ENCODE measurements around the gene AASDH. TPM values are rescaled to one million over a fixed set of nuclear protein-coding genes. Genes with fewer than 3 reads are reported as not detected.

The AASDH gene
- total and polyA plus RNA-seq, 2 of the 13 experiments (the other 11 are each of a cell fraction or from before 2014, with no cell fraction given), result 12.6 to 14.1 TPM

DNA sequence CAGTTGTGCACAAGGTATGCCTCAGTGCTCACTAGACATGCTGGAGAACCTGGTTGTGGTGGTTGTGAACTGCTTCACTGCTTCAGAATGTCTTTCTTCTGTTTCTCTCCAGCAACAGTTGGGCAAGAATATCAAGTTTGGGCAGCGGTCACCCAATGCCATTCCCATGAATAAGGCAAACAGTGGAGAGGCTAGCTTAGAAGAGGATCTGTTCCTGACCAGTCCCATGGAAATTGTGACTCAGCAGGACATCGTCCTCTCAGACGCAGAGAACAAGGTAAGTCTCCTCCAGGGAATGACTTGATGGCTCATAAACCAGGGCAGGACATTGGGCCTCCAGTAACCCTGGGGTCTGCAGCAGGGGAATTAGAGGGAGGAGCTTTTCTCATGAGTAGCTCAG lies 79.9 kb downstream of the AASDH start (continued):
- TF ChIP-seq ZNF33A (CRISPR knock-in tag; IDR thresholded peaks at IDR 0.05; ENCODE audit: borderline replicate concordance), result no peak
- TF ChIP-seq, protein P1, sequence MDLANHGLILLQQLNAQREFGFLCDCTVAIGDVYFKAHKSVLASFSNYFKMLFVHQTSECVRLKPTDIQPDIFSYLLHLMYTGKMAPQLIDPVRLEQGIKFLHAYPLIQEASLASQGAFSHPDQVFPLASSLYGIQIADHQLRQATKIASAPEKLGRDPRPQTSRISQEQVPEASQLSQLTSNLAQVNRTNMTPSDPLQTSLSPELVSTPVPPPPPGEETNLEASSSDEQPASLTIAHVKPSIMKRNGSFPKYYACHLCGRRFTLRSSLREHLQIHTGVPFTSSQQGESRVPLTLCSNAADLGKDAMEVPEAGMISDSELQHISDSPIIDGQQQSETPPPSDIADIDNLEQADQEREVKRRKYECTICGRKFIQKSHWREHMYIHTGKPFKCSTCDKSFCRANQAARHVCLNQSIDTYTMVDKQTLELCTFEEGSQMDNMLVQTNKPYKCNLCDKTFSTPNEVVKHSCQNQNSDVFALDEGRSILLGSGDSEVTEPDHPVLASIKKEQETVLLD (CRISPR knock-in tag; IDR thresholded peaks at IDR 0.05; ENCODE audit: low read depth), result no peak
- no peak for TF ChIP-seq NFE2L1 (CRISPR knock-in tag; IDR thresholded peaks at IDR 0.05; ENCODE audit: borderline replicate concordance)
- TF ChIP-seq ZSCAN22 (CRISPR knock-in tag; IDR thresholded peaks at IDR 0.05), result no peak
- TF ChIP-seq ZBTB43 (CRISPR knock-in tag; conservative IDR thresholded peaks at IDR 0.05), result no peak
- no peak for TF ChIP-seq MZF1 (CRISPR knock-in tag; IDR thresholded peaks at IDR 0.05; ENCODE audit: borderline replicate concordance)
- TF ChIP-seq ZNF615 (CRISPR knock-in tag; IDR thresholded peaks at IDR 0.05; ENCODE audit: borderline replicate concordance), result no peak
- TF ChIP-seq TMF1 (CRISPR knock-in tag; IDR thresholded peaks at IDR 0.05; ENCODE audit: low read depth), result no peak
- no peak for TF ChIP-seq ZNF589 (CRISPR knock-in tag; conservative IDR thresholded peaks at IDR 0.05)
- TF ChIP-seq, protein P2, sequence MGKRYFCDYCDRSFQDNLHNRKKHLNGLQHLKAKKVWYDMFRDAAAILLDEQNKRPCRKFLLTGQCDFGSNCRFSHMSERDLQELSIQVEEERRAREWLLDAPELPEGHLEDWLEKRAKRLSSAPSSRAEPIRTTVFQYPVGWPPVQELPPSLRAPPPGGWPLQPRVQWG (CRISPR knock-in tag; IDR thresholded peaks at IDR 0.05; ENCODE audit: borderline replicate concordance, low read depth), result no peak
- no peak for TF ChIP-seq SIX4 (CRISPR knock-in tag; IDR thresholded peaks at IDR 0.05)
- TF ChIP-seq MTF1 (CRISPR knock-in tag; IDR thresholded peaks at IDR 0.05), result no peak

All from HepG2 (cell line).